Neural cell (in vitro differentiated cells): Measurements from ENCODE around the gene CACNA1D. TPM values are rescaled to one million over a fixed set of nuclear protein-coding genes. Genes with fewer than 3 reads are reported as not detected.

Source experiments
- H2AFZ ChIP-seq: fragments of 200-600, 300-800 bp; sonication (generic), shearing (Covaris generic); 2 replicates; pipeline ENCODE4 v1.6.0; 2014; ENCODE audit warnings: low read depth, mild to moderate bottlenecking, antibody characterized with exemption, low read length, moderate library complexity
- H3F3A ChIP-seq: fragments of 200-600 bp; shearing (Covaris generic); 2 replicates; pipeline ENCODE4 v1.6.1; 2016; ENCODE audit warnings: mild to moderate bottlenecking, moderate library complexity, mixed read lengths, antibody characterized with exemption, low read length; ENCODE audit not compliant: insufficient read depth, poor library complexity, severe bottlenecking
- H3K27ac ChIP-seq: fragments of 200-600, 300-800 bp; sonication (generic), shearing (Covaris generic); 2 replicates; pipeline ENCODE4 v1.5.1; 2014; ENCODE audit warnings: mild to moderate bottlenecking, low read length, moderate library complexity
- H3K27me3 ChIP-seq: fragments of 300-800, 200-600 bp; sonication (generic), shearing (Covaris generic); 2 replicates; pipeline ENCODE4 v1.6.0; 2014; ENCODE audit warnings: mild to moderate bottlenecking, low read depth, low read length, moderate library complexity; ENCODE audit not compliant: insufficient read depth
- H3K36me3 ChIP-seq: fragments of 300-800, 200-600 bp; sonication (generic), shearing (Covaris generic); 2 replicates; pipeline ENCODE4 v1.5.1; 2014; ENCODE audit warnings: mild to moderate bottlenecking, antibody characterized with exemption, low read length, moderate library complexity; ENCODE audit not compliant: insufficient read depth
- H3K4me2 ChIP-seq: fragments of 300-800, 200-600 bp; sonication (generic), shearing (Covaris generic); 2 replicates; pipeline ENCODE4 v1.6.0; 2014; ENCODE audit warnings: mild to moderate bottlenecking, low read length
- H3K4me3 ChIP-seq: fragments of 300-800, 200-600 bp; sonication (generic), shearing (Covaris generic); 2 replicates; pipeline ENCODE4 v1.5.1; 2014; ENCODE audit warnings: mild to moderate bottlenecking, low read length, moderate library complexity
- H3K79me2 ChIP-seq: fragments of 200-600 bp; shearing (Covaris generic); replicated peaks from 2 replicates; pipeline ENCODE4 v1.6.0; 2014; ENCODE audit warnings: mild to moderate bottlenecking, low read length, moderate library complexity; ENCODE audit not compliant: insufficient read depth
- H3K9ac ChIP-seq: fragments of 300-800, 200-600 bp; sonication (generic), shearing (Covaris generic); 2 replicates; pipeline ENCODE4 v1.6.1; 2016; ENCODE audit warnings: mild to moderate bottlenecking, low read length, mixed read lengths
- H3K9me2 ChIP-seq: fragments of 200-600 bp; shearing (Covaris generic); 2 replicates; pipeline ENCODE4 v1.6.1; 2016; ENCODE audit warnings: mild to moderate bottlenecking, low read length, mixed read lengths; ENCODE audit not compliant: insufficient read depth
- H3K9me3 ChIP-seq: fragments of 200-600, 300-800 bp; sonication (generic), shearing (Covaris generic); 2 replicates; pipeline ENCODE4 v1.6.1; 2016; ENCODE audit warnings: mild to moderate bottlenecking, mixed run types, low read length, moderate library complexity, mixed read lengths
- H4K20me1 ChIP-seq: fragments of 200-600 bp; shearing (Covaris generic); 2 replicates; pipeline ENCODE4 v1.6.1; 2016; ENCODE audit warnings: mild to moderate bottlenecking, mixed run types; ENCODE audit not compliant: insufficient read depth
- CTCF ChIP-seq: fragments of 450-650 bp; IDR thresholded peaks from 2 replicates; pipeline ENCODE4 v1.5.1; 2014; ENCODE audit warnings: antibody characterized with exemption, mild to moderate bottlenecking, moderate library complexity; ENCODE audit not compliant: poor library complexity, severe bottlenecking
- EP300 ChIP-seq: fragments of 450-650 bp; conservative IDR thresholded peaks from 2 replicates; pipeline ENCODE4 v1.6.1; 2014; ENCODE audit warnings: antibody characterized with exemption, mild to moderate bottlenecking, moderate library complexity; ENCODE audit not compliant: poor library complexity, severe bottlenecking
- EZH2 ChIP-seq: fragments of 200-600, 300-800 bp; shearing (Covaris generic), sonication (generic); IDR thresholded peaks from 2 replicates; pipeline ENCODE4 v1.6.1; 2014; ENCODE audit warnings: antibody characterized with exemption, low read length, borderline replicate concordance, mild to moderate bottlenecking; ENCODE audit not compliant: insufficient read depth, poor library complexity, severe bottlenecking
- MXI1 ChIP-seq: fragments of 450-650 bp; conservative IDR thresholded peaks from 2 replicates; pipeline ENCODE4 v1.6.1; 2014; ENCODE audit warnings: antibody characterized with exemption, mild to moderate bottlenecking; ENCODE audit not compliant: poor library complexity, severe bottlenecking
- POLR2AphosphoS5 ChIP-seq: IDR thresholded peaks from 2 replicates; pipeline ENCODE4 v1.6.1; 2012
- RAD21 ChIP-seq: fragments of 450-650 bp; conservative IDR thresholded peaks from 2 replicates; pipeline ENCODE4 v1.6.1; 2014; ENCODE audit warnings: antibody characterized with exemption, mild to moderate bottlenecking, moderate library complexity
- REST ChIP-seq: IDR thresholded peaks from 2 replicates; pipeline ENCODE4 v1.6.1; 2012; ENCODE audit warnings: borderline replicate concordance
- SMC3 ChIP-seq: fragments of 450-650 bp; conservative IDR thresholded peaks from 2 replicates; pipeline ENCODE4 v1.6.1; 2014; ENCODE audit warnings: antibody characterized with exemption, mild to moderate bottlenecking, moderate library complexity; ENCODE audit not compliant: poor library complexity
- TAF1 ChIP-seq: IDR thresholded peaks from 2 replicates; pipeline ENCODE4 v1.6.1; 2012; ENCODE audit warnings: low read depth
- polyA plus RNA-seq: library from polyadenylated mRNA; depleted of rRNA; stranded (reverse); fragments of >200 nt; gene quantifications from 2 replicates; pipeline ENCODE4 v1.2.3, GENCODE V29; 2014

Gene CACNA1D
- polyA plus RNA-seq, 1 donor from 2014 or later = 22.5 TPM

GRCh38 chr3:53805463-53806159 is 311.2 kb downstream of the CACNA1D start:
- no peak overlapping the region for H3K27ac ChIP-seq
- H3K9me2 ChIP-seq = no peaks in the 10 kb centered on the region
- no peaks in the 10 kb centered on the region for H3K79me2 ChIP-seq
- no peak overlapping the region for H3K4me2 ChIP-seq
- no peaks in the 10 kb centered on the region for H3K27me3 ChIP-seq
- no peak for TF ChIP-seq MXI1
- no peak for TF ChIP-seq POLR2AphosphoS5
- TF ChIP-seq REST = no peak
- no peak overlapping the region for H2AFZ ChIP-seq
- no peaks in the 10 kb centered on the region for H4K20me1 ChIP-seq
- H3F3A ChIP-seq = no peaks in the 10 kb centered on the region
- peaks cover 4% of the 10 kb centered on the region for H3K36me3 ChIP-seq
- no peaks in the 10 kb centered on the region for H3K9me3 ChIP-seq
- no peak overlapping the region for H3K9ac ChIP-seq
- H3K4me3 ChIP-seq = no peak overlapping the region

GRCh38 chr3:53806182-53807116 is 312.0 kb downstream of the CACNA1D start:
- H3K27me3 ChIP-seq = no peaks in the 10 kb centered on the region
- H3K9me3 ChIP-seq = no peaks in the 10 kb centered on the region
- no peak overlapping the region for H3K4me2 ChIP-seq
- H3K36me3 ChIP-seq = peaks cover 4% of the 10 kb centered on the region
- H3K79me2 ChIP-seq = no peaks in the 10 kb centered on the region
- H3F3A ChIP-seq = no peaks in the 10 kb centered on the region
- no peak for TF ChIP-seq POLR2AphosphoS5
- no peak for TF ChIP-seq MXI1
- TF ChIP-seq CTCF = no peak
- no peak for TF ChIP-seq TAF1
- TF ChIP-seq REST = no peak
- no peak for TF ChIP-seq RAD21
- no peak for TF ChIP-seq EP300
- TF ChIP-seq SMC3 = no peak
- TF ChIP-seq EZH2 = no peak
- H2AFZ ChIP-seq = no peak overlapping the region
- no peaks in the 10 kb centered on the region for H4K20me1 ChIP-seq
- no peak overlapping the region for H3K9ac ChIP-seq
- no peak overlapping the region for H3K4me3 ChIP-seq
- no peaks in the 10 kb centered on the region for H3K9me2 ChIP-seq
- H3K27ac ChIP-seq = no peak overlapping the region
